NCI-H187 treated with DMSO at 0.1 percent for 48 hours (cell line): ENCODE data around the gene ZBTB40.

Experiments used
- DNase-seq: peaks from one replicate; lab custom pipeline; 2025; lab: John Stamatoyannopoulos, UW

The ZBTB40 gene

DNA sequence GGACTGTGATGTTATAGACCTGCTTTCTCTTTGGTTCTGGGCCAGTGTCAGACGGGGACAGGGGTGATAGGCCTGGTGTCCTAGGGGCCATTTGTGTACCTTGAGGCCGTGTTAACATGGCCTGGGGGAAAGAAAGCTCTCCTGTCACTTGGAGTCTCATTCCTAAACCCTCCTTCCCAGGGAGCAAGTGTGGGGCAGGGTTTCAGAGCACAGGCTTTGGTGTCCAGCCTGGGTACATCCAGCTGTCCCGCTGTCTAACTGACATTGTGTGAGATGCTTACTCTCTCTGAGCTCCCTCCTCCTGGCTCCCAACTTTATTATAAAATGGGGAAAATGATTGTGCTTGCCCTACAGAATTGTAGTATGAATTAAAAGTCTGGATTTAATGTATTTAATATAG lies 79.1 kb downstream of the ZBTB40 start:
- DNase-seq = no peak

DNA sequence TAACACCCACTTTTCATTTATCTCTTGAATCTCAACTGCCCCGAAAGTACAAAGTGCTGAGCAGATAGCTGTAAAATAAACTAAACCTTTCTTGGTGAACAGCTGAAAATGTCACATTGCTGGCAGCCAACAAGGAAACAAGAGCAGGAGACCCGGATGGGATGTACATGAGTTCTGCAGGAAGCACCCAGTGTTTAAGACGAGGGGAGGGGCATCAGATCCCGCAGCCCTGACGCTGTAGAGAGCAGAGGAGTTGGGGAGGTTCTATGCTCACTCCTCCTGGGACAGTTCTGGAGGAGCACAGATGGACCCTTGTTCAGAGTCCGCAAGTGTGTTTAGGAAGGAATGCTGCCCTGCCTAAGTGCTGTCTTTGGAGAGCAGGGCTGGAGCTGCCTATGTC lies 79.6 kb downstream of the ZBTB40 start:
- no peak for DNase-seq

DNA sequence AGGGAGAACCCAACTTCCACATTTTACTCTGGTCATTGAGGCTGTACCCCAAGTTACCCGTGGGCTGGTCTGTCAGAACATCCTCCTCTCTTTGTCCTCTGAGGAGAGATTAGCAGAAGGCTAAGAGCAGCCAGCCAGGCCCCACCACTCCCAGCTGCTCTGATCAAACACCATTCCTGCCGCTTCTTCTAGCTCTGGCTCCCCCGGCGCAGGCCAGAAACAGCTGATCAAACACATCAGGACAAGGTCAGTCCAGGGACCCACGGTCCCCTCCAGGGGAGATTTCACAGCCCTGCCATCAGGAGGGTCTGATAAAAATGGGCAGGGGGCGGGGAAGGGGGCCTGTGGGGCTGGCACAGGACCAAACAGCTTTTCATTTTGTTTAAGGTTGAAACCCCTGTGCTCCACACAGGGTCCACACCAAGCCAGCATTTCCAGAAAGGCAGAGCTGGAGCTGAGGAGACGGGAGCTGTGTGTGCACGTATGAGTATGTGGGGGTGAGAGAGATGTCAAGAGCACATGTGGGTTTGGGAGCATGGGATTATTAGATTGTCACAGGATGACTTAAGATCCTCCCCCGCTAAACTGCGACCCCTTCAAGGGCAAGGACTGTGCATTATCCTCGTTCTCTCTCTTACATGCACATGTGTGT lies 81.7 kb downstream of the ZBTB40 start:
- DNase-seq = no peak

DNA sequence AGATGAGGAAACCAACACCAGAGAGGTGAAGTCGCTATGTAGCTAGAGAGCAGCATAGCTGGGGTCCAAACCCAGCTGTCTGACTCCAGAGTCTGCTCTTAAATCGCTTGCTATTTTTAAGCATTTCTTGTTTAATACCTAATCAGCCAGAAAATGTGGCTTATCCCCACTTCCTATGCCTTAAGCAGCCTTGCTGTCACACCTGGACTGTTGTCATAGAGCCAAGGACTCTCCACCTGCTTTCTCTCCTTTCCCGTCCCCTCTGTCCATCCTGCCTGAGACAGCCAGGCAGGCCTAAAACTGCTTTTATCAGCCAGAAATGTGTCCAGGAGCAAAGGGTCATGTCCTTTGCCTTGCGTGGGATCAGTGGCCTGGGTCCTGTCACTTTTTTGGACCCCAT lies 83.3 kb downstream of the ZBTB40 start:
- DNase-seq = no peak

DNA sequence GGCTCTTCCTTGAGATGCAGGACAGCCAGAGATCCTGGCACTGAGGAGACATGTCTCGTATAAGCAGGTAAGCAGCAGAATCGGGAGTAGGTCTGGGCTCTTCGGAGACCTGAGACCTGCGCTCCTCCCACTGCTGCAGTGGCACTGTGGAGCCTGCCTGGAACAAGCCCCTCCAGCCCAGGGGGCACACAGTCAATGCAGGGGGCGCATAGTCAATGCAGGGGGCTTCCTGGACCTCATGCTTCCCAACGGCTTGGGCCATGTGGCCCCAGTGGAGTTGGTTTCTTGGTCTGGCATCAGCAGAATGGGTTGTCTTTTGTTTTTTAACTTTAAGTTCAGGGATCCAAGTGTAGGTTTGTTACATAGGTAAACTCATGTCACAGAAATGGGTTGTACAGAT lies 83.7 kb downstream of the ZBTB40 start:
- DNase-seq = no peak

DNA sequence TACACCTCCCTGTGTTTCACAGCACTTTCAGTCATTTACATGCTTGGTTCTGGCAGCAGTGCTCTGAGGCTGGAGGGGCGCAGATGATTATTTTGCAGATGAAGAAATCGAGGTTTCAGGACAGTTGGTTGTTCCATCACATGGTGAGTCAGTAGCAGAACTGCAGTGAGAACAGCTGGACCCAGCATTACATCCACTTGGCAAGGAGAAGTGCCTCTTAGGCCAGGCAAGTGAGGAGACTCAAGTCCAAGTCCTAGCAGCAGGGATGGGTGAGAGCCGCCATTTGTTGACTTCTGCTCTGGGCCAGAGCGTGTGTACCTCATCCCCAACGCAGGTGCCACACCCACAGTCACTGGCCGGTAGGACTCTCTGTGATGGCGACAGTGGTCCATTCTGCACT lies 84.9 kb downstream of the ZBTB40 start:
- no peak for DNase-seq

GRCh38 chr1:22537441-22538139 lies 85.9 kb downstream of the ZBTB40 start:
- DNase-seq = no peak

DNA sequence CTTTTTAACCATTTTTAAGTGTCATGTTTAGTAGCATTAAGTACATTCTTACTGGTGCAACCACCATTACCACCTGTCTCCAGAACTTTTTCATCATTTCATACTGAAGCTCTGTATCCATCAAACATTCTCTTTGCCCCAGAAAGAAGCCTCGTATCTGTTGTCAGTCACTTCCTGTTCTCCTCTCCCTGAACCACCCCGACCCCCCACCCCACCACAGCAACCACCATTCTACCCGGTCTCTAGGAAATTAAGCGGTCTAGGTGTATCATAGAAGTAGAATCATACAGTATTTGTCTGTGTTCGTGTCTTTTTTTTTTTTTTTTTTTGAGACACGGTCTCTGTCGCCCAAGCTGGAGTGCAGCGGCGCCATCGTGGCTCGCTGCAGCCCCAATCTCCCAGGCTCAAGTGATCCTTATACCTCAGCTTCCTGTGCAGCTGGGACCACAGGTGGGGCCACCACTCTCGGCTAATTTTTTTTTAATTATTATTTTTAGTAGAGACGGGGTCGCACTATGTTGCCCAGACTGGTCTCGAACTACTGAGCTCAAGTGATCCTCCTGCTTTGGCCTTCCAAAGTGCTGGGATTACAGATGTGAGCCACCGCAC lies 88.0 kb downstream of the ZBTB40 start:
- DNase-seq = no peak

DNA sequence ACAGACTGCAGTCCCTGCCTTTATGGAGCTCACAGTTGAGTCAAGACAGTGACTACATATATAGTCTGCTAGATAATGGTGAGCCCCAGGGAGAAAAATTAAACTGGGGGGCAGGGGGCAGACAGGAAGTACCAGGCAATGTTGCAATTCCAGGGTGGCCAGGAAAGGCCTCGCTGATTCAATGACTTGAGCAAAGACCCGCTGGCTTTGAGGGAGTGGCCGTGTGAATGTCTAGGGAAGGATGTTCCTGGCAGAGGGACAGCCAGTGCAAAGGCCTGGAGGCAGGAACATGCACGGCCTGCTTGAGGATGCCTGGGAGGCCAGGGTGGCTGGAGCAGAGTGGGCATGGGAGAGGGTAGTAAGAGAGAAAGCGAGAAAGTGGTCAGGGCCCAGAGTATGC lies 88.7 kb downstream of the ZBTB40 start:
- DNase-seq = no peak

DNA sequence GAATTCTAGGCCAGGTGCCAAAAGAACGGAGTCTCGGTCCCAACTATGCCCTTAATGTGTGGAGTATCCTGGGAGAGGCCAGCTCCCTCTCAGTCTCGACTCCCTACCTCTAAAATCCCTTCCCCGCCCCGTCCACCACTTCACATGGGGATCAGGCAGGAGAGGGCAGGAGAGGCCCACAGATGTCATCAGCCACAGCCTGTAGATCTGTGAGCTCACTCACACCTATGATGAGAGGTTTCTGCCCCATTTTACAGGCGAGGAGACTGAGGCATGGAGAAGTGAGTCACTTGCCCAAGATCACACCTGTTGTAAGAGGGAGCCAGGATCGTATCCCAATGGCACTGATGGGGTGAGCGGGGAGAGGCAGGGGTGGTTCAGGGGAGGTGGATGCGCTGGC lies 91.2 kb downstream of the ZBTB40 start:
- DNase-seq = no peak

DNA sequence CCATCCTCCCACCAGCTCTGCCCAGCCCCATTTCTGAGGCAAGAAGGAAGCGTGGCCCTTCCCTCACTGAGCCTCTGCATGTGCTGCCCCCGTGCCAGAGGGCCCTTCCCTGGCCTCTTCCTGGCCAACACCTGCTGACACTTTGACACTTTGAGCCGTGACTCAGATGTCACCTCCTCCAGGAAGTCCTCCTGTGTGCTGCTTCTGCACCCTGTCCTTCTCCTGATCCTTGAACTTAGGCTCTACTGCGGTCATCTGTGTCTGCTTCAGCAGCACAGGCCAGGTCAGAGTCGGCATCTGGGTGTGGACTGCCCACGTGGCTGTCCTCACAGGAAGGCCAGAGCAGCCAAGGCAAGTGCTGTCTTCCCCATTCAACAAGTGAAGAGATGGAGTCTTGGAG lies 92.0 kb downstream of the ZBTB40 start:
- DNase-seq = no peak

GRCh38 chr1:22544606-22545005 lies 93.0 kb downstream of the ZBTB40 start:
- no peak for DNase-seq

DNA sequence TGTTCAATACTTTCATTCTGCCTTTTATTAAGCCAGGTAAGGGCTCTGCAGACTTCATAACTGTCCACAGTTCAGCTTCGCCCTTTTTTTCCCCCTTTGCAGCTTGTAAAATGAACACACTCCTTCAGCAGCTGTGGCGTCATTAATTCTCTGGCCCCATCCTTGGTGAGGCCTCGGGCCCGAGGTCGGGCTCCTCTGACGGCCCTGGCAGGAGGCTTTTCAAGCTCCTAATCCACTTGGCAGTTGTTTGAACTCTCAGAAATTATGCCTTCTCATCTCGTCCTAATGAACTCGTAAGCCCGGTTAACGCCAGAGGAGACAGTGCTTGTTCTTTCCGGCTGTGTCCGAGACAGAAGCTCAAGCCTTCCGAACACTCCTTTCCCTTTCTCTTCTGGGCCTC lies 93.5 kb downstream of the ZBTB40 start:
- DNase-seq = no peak

- no peak for DNase-seq
Observed at GRCh38 chr1:22547186-22547817, 95.7 kb downstream of the ZBTB40 start.

DNA sequence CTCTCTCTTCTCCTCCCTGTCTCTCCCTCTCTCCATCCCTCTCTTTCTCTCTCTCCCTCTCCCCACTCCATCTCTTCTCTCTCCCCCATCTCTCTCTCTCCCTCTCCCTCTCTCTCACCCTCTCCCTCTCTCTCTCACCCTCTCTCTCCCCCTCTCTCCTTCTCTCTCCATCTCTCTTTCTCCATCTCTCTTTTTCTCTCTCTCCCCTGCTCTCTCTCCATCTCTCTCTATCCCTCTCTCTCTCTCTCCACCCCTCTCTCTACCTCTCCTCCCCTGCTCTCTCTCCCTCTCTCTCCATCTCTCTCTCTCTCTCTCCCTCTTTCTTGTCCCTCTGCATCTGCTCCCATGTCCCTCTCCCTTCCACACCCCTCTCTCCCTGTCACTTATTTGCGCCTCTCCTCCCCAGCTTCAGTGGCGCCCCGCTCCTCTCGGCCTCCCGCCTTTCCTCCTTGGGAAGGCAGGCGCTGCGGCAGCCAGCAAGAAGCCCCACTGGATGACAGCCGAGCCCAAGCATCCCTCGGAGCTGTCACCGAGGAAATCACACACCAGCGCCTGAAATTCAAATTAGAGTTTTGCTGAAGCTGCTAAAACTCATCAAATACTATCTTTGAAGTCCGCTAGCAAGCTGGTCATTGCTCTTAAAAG lies 96.3 kb downstream of the ZBTB40 start:
- no peak for DNase-seq

- no peak for DNase-seq
Observed at GRCh38 chr1:22550021-22550420, 98.4 kb downstream of the ZBTB40 start.

DNA sequence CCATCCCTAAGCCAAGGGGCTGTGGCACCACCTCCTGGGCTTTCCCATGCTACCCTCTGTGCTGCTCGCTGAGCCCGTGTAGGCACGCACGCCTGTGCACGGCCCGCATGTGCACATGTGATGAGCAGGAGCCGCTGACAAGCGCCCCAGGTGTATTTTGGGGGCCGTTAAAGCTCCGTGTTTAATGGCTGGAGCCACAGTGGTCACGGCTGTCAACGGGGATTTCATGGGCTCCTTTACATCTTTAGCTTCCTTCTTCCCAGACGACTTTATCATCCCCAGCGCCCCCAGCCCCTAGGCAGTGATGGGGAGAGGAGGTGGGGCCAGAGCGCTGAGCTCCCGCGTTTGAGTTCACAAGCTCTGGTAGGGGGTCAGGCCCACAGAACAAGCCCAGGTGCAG lies 99.9 kb downstream of the ZBTB40 start:
- no peak for DNase-seq

DNA sequence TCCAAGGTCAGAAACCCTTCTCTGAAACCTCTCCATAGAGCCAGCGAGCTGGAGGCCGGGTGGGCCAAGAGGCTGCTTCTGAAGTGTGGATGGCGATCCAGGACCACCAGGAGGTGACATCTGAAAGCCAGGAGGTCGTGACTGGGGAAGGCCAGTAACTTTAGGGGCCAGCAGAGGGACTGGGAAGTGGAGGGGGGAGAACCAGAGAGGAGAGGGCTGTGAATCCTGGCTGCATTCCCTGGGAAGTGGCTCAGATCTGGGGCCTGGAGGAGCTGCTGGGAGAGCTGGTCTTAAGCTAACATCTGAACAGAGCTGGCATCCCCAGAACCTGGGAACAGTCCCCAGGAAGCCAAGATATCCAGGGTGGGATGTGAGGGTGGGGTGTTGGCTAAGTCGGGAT lies 100.4 kb downstream of the ZBTB40 start:
- DNase-seq = no peak

- DNase-seq = no peak
Observed at GRCh38 chr1:22553104-22553880, 101.6 kb downstream of the ZBTB40 start.

DNA sequence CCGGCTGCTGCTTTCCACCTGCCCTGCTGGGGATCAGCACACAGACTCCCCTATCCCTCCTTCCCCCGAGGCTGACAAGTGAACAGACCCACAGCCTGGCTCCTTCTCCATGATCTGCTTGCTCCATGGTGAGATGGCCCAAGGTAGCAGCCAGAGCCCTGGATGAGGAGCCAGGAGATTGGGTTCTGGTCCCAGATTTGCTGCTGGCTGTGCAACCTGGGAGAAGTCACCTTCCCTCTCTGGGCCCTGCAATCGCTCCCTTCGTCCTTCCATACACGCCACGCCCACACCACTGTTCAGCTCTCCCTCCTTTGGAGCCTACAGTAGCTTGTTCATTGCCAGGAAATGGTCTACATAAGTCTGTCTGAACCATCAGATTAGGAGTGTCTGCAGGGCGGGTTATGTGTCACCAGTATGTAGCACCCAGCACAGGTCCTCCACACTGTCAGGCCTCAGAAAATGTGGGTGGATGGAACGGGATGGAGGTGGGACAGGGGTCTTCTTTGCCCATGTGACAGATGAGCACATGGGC lies 102.4 kb downstream of the ZBTB40 start:
- DNase-seq = no peak

DNA sequence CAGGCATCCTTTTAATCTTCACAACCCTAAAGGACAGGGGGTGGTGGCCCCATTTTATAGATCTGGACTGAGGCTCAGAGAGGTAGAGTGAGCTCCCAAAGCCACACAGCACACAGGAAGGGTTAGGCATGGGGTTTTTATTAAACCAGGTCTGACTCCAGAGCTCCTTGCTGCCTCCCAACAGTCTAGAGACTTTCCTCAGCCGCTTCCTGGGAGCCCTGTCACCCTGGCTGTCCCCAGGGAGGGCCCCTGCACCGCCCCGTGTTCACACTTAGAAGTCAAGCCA lies 103.7 kb downstream of the ZBTB40 start:
- no peak for DNase-seq
